Stimulated activated naive B cell treated with anti-CD40 and anti-IgM and Interleukin-4, amounts not matched to agents 10 μg/mL and 1 μg/mL and 100 μg/mL, for 72 hours (primary cell): ENCODE data around the gene RPS25.
A peak's percentile ranks its signal among the peaks of the same experiment; 100 is the strongest.
"Not testable (repeated sequence)": the region's sequence is repeated elsewhere in the genome, so short reads cannot be mapped to it uniquely, and the experiment has no call there.

Experiments used
- ATAC-seq, 2 donors: fragments of 150-1000 bp; cut with Tn5 transposase; replicated peaks; 2 replicates each; pipeline ENCODE4 v1.10.0; 2021; ENCODE audit warnings: moderate library complexity in 1 of 2
- DNase-seq: peaks from one replicate; pipeline ENCODE4 v3.0.0; 2021
- H3K27ac Mint-ChIP-seq: one replicate; pipeline ENCODE4 v1.8.0; 2022; ENCODE audit warnings: mild to moderate bottlenecking, mixed read lengths
- H3K27me3 Mint-ChIP-seq, 2 donors: one replicate each; pipeline ENCODE4 v1.8.0; 2022; ENCODE audit warnings: mixed read lengths in 2 of 2
- H3K36me3 Mint-ChIP-seq, 2 donors: one replicate each; pipeline ENCODE4 v1.8.0; 2022; ENCODE audit warnings: mixed read lengths in 2 of 2, mild to moderate bottlenecking in 1 of 2
- H3K4me1 Mint-ChIP-seq, 2 donors: one replicate each; pipeline ENCODE4 v1.8.0; 2022; ENCODE audit warnings: mixed read lengths in 2 of 2, mild to moderate bottlenecking in 1 of 2
- H3K4me3 Mint-ChIP-seq, 2 donors: one replicate each; pipeline ENCODE4 v1.8.0; 2022; ENCODE audit warnings: mild to moderate bottlenecking in 2 of 2, mixed read lengths in 2 of 2, moderate library complexity in 1 of 2
- H3K9me3 Mint-ChIP-seq, 2 donors: one replicate each; pipeline ENCODE4 v1.8.0; 2022; ENCODE audit warnings: mixed read lengths in 2 of 2, mild to moderate bottlenecking in 1 of 2

Gene RPS25

GRCh38 chr11:118984825-118985224 is 33.3 kb downstream of the RPS25 start:
- Mint-ChIP-seq H3K9me3 (no peaks in the 10 kb centered on the region), H3K27me3 (peaks cover 0 to 7% of the 10 kb centered on the region in 2 donors), H3K27ac (no peak overlapping the region), H3K4me1 (peaks cover under 1 to 3% of the 10 kb centered on the region in 2 donors), H3K4me3 (no peak overlapping the region), H3K36me3 (peaks cover 0 to 4% of the 10 kb centered on the region in 2 donors)
- DNase-seq (no peak), ATAC-seq (no peak)

GRCh38 chr11:118984337-118984736 is 33.8 kb downstream of the RPS25 start:
- H3K4me1 Mint-ChIP-seq: not testable (repeated sequence)

GRCh38 chr11:118980191-118980881 is 37.8 kb downstream of the RPS25 start:
- H3K36me3 Mint-ChIP-seq: no peaks in the 10 kb centered on the region
- H3K4me1 Mint-ChIP-seq: peaks cover 6 to 14% of the 10 kb centered on the region in 2 donors
- DNase-seq: no peak
- H3K4me3 Mint-ChIP-seq: no peak overlapping the region
- ATAC-seq: peak in 1 of 2 donors; percentile 49
- peaks cover 7 to 20% of the 10 kb centered on the region in 2 donors for H3K27me3 Mint-ChIP-seq
- H3K9me3 Mint-ChIP-seq: no peaks in the 10 kb centered on the region
- peak overlapping the region; percentile 37 for H3K27ac Mint-ChIP-seq

More at GRCh38 chr11:118984337-118984736, 33.8 kb downstream of the RPS25 start:
- H3K27ac Mint-ChIP-seq, H3K36me3 Mint-ChIP-seq, H3K9me3 Mint-ChIP-seq, ATAC-seq, DNase-seq, H3K4me3 Mint-ChIP-seq: not testable (repeated sequence)
- H3K27me3 Mint-ChIP-seq: peaks cover 0 to 12% of the 10 kb centered on the region in 2 donors

GRCh38 chr11:118979434-118979833 is 38.7 kb downstream of the RPS25 start:
- peaks cover 6 to 14% of the 10 kb centered on the region in 2 donors for H3K4me1 Mint-ChIP-seq
- no peaks in the 10 kb centered on the region for H3K36me3 Mint-ChIP-seq
- H3K27ac Mint-ChIP-seq: no peak overlapping the region
- no peak overlapping the region for H3K4me3 Mint-ChIP-seq
- DNase-seq: no peak
- ATAC-seq: peak; percentile 53 to 59
- no peaks in the 10 kb centered on the region for H3K9me3 Mint-ChIP-seq
- peaks cover 13 to 26% of the 10 kb centered on the region in 2 donors for H3K27me3 Mint-ChIP-seq

GRCh38 chr11:118975771-118976709 is 42.1 kb downstream of the RPS25 start:
- no peak overlapping the region for H3K27ac Mint-ChIP-seq
- DNase-seq (no peak), ATAC-seq (no peak)
- H3K9me3 Mint-ChIP-seq: no peaks in the 10 kb centered on the region
- H3K27me3 Mint-ChIP-seq: peaks cover 23 to 39% of the 10 kb centered on the region in 2 donors
- H3K36me3 Mint-ChIP-seq: peaks cover 0 to 4% of the 10 kb centered on the region in 2 donors
- peaks cover 6 to 14% of the 10 kb centered on the region in 2 donors for H3K4me1 Mint-ChIP-seq
- no peak overlapping the region for H3K4me3 Mint-ChIP-seq

GRCh38 chr11:118973985-118974384 is 44.2 kb downstream of the RPS25 start:
- peaks cover 33 to 35% of the 10 kb centered on the region in 2 donors for H3K27me3 Mint-ChIP-seq
- no peak overlapping the region for H3K27ac Mint-ChIP-seq
- ATAC-seq: no peak

GRCh38 chr11:118971646-118972045 is 46.5 kb downstream of the RPS25 start, which contains the start of gene FOXR1:
Gene FOXR1, plus strand, starts transcription at chr11:118971761. Its CDS starts 171 bp downstream, at chr11:118971932.
- DNase-seq: no peak
- ATAC-seq: no peak
- Mint-ChIP-seq H3K4me1 (no peaks in the 10 kb centered on the region), H3K27me3 (peaks cover 28 to 35% of the 10 kb centered on the region in 2 donors), H3K36me3 (peaks cover 0 to 4% of the 10 kb centered on the region in 2 donors), H3K27ac (no peak within 1 kb of the TSS), H3K4me3 (no peak within 1 kb of the TSS), H3K9me3 (peaks cover 0 to 2% of the 10 kb centered on the region in 2 donors)

More at GRCh38 chr11:118973985-118974384, 44.2 kb downstream of the RPS25 start:
- DNase-seq: no peak
- H3K4me1 Mint-ChIP-seq: peaks cover 0 to 3% of the 10 kb centered on the region in 2 donors
- H3K36me3 Mint-ChIP-seq: peaks cover 0 to 4% of the 10 kb centered on the region in 2 donors
- no peak overlapping the region for H3K4me3 Mint-ChIP-seq
- H3K9me3 Mint-ChIP-seq: peaks cover 0 to 2% of the 10 kb centered on the region in 2 donors

- H3K4me3 Mint-ChIP-seq, ATAC-seq, H3K27ac Mint-ChIP-seq, H3K4me1 Mint-ChIP-seq, H3K9me3 Mint-ChIP-seq, H3K36me3 Mint-ChIP-seq, DNase-seq: not testable (repeated sequence)
- H3K27me3 Mint-ChIP-seq: peaks cover 22% of the 10 kb centered on the region in 2 donors
These were observed 48.6 kb downstream of the RPS25 start for GRCh38 chr11:118969508-118969907.
